Measurements from ENCODE around the gene PCDHGA10. TPM values are rescaled to one million over a fixed set of nuclear protein-coding genes. Genes with fewer than 3 reads are reported as not detected.
"Not testable (repeated sequence)": the region's sequence is repeated elsewhere in the genome, so short reads cannot be mapped to it uniquely, and the experiment has no call there.

The PCDHGA10 gene
- total RNA-seq, 6 donors from 2014 or later: 3.0 to 19.9 (median 4.3) TPM

GRCh38 chr5:141371572-141372475 lies 41.0 kb upstream of the PCDHGA10 start:
- 33 to 36% methylated on average over 32 to 50 of the region's 69 CpGs for WGBS, 2 donors
- no peak overlapping the region for H3K4me3 ChIP-seq
- peaks cover 0 to 3% (median 0%) of the 10 kb centered on the region in 4 donors for H3K27me3 ChIP-seq

GRCh38 chr5:141373673-141374317 lies 39.0 kb upstream of the PCDHGA10 start, which contains the start of gene PCDHGA6:
Gene PCDHGA6, plus strand, starts transcription at chr5:141373891. Its CDS starts 193 bp downstream, at chr5:141374084.
- Histone ChIP-seq H3K27me3 (no peaks in the 10 kb centered on the region), H3K9me3 (peaks cover 68 to 89% (median 83%) of the 10 kb centered on the region in 4 donors), H3K4me3 (peak within 1 kb of the TSS in 3 of 4 donors; percentile 7 to 33 (median 7)), H3K4me1 (no peaks in the 10 kb centered on the region), H3K27ac (no peak within 1 kb of the TSS), H3K36me3 (no peaks in the 10 kb centered on the region)
- 13 to 21% methylated on average over 22 to 27 of the region's 27 CpGs for WGBS, 2 donors
- DNase-seq (peak in 1 of 2 donors; percentile 59), ATAC-seq (ENCODE audit: low FRiP score in 2 of 2) (no peak)
- no peak for TF ChIP-seq POLR2AphosphoS5 (IDR thresholded peaks at IDR 0.05)
- no peak for TF ChIP-seq POLR2A (IDR thresholded peaks at IDR 0.05)
- peak in 2 of 6 experiments; percentile 10 to 25 for TF ChIP-seq CTCF (IDR thresholded peaks at IDR 0.05)
- TF ChIP-seq EP300 (IDR thresholded peaks at IDR 0.05): no peak

More at GRCh38 chr5:141371572-141372475, 41.0 kb upstream of the PCDHGA10 start:
- Histone ChIP-seq H3K9me3 (peaks cover 55 to 89% (median 79%) of the 10 kb centered on the region in 4 donors), H3K36me3 (no peaks in the 10 kb centered on the region), H3K4me1 (no peaks in the 10 kb centered on the region), H3K27ac (no peak overlapping the region)
- no peak for ATAC-seq (ENCODE audit: low FRiP score in 2 of 2)
- TF ChIP-seq POLR2A (IDR thresholded peaks at IDR 0.05) (no peak), EP300 (IDR thresholded peaks at IDR 0.05) (no peak), POLR2AphosphoS5 (IDR thresholded peaks at IDR 0.05) (no peak), CTCF (IDR thresholded peaks at IDR 0.05) (no peak)
- peak in 1 of 2 donors; percentile 73 for DNase-seq

- TF ChIP-seq CTCF (IDR thresholded peaks at IDR 0.05): no peak
- TF ChIP-seq POLR2A (IDR thresholded peaks at IDR 0.05): no peak
- no peak for TF ChIP-seq EP300 (IDR thresholded peaks at IDR 0.05)
- no peak for TF ChIP-seq POLR2AphosphoS5 (IDR thresholded peaks at IDR 0.05)
- Histone ChIP-seq H3K9me3 (peaks cover 68 to 83% (median 82%) of the 10 kb centered on the region in 4 donors), H3K36me3 (no peaks in the 10 kb centered on the region), H3K4me3 (no peak overlapping the region), H3K27ac (no peak overlapping the region), H3K4me1 (no peaks in the 10 kb centered on the region), H3K27me3 (no peaks in the 10 kb centered on the region)
- 57 to 65% methylated on average over 6 to 14 of the region's 14 CpGs for WGBS, 2 donors
- ATAC-seq (ENCODE audit: low FRiP score in 2 of 2) (no peak), DNase-seq (peak in 1 of 2 donors; percentile 32)
Measured at GRCh38 chr5:141374627-141375026, 38.2 kb upstream of the PCDHGA10 start.

GRCh38 chr5:141375444-141376155 lies 37.2 kb upstream of the PCDHGA10 start:
- H3K27me3 ChIP-seq, H3K27ac ChIP-seq, H3K4me3 ChIP-seq, H3K4me1 ChIP-seq, H3K36me3 ChIP-seq: not testable (repeated sequence)
- 42 to 47% methylated on average over 10 to 19 of the region's 48 CpGs for WGBS, 2 donors
- peaks cover 65 to 78% (median 74%) of the 10 kb centered on the region in 4 donors for H3K9me3 ChIP-seq
- ATAC-seq (ENCODE audit: low FRiP score in 2 of 2) (peak in 1 of 2 donors; percentile 11), DNase-seq (peak in 1 of 2 donors; percentile 53)

Measured in upper lobe of left lung (tissue), 6 donors.